ENCODE measurements around the gene LRGUK.
"Not testable (repeated sequence)": the region's sequence is repeated elsewhere in the genome, so short reads cannot be mapped to it uniquely, and the experiment has no call there.

The LRGUK gene

GRCh38 chr7:134248196-134248595 is 121.1 kb downstream of the LRGUK start:
- no peak for DNase-seq

- no peak for DNase-seq
Measured at GRCh38 chr7:134254311-134254710, 127.2 kb downstream of the LRGUK start.

DNA sequence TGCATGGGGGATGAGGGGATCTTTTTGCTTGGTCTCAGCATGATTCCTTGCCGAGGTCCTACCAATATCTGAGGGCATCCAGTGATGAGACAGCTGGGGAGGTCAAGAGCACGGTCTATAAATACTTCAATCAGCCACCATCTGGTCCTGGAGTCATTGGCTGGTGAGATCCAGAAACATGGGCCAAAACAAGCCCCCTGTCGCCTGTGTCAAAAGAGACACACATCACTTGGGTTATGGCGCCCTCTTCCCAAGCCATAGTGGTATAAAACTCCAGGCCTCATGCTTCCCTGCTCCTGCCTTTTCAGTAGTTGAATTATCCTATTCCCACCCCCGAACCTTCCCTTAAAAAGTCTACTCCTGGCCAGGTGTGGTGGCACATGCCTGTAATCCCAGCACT is 128.7 kb downstream of the LRGUK start:
- DNase-seq, result no peak

- DNase-seq, result no peak
Measured at GRCh38 chr7:134262322-134262721, 135.2 kb downstream of the LRGUK start.

GRCh38 chr7:134276951-134277350 is 149.8 kb downstream of the LRGUK start:
- DNase-seq, result no peak

GRCh38 chr7:134278502-134279153 is 151.5 kb downstream of the LRGUK start:
- no peak for DNase-seq

DNA sequence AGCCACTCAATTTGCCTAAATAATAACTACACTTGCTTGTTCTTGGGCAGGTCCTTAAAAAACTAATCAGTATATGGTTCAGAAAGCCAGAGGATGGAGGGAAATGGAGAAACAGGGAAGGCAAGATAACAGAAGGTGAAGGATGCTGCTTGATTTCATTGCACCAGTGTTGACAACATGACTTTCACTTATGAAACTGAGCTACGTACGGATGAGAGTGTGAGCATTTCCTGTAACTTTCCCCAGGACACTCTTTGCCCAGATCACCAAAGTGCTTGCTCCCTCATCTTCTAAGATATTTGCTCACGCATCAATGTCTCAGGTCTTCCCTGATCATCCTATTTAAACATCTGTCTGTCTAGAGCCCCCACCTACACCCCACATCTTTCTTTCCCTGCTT is 152.2 kb downstream of the LRGUK start:
- DNase-seq, result no peak

GRCh38 chr7:134279898-134280297 is 152.8 kb downstream of the LRGUK start:
- DNase-seq, result no peak

DNA sequence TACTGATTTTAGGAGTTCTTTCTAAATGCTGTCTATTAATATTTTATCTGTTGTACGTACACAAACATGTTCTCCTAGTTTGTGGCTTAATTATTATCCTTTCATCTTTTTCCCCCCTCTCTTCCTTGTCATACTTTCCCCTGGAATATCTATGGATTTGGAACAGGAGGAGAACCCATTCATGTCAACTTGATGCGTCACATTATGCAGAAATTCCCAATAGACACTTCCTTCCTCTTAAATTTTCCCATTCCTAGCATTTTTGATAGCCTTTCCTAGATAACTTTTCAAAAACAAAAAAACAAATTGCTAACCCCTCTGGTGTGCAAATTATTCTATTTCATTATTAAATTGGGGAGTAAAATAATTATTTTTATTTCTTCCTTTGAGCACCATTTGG is 153.4 kb downstream of the LRGUK start:
- no peak for DNase-seq

DNA sequence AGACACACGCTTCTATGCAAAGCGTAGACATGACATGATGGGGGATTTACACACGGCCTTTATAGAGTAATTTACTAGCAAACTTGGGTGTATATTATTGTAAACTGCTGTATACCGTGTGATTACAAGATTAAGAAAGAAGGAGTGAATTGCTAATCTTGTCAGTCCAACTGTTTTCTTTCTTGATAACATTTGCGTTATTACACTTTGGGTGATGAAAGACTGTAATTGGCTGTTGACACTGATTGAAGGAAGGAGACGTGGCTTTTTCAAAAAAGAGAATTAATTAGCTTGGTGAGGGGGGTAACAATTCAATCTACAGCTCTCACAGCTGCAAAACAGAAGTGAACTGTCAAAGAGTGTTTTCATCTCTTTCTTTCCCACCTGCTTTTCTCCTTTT is 156.9 kb downstream of the LRGUK start:
- no peak for DNase-seq

DNA sequence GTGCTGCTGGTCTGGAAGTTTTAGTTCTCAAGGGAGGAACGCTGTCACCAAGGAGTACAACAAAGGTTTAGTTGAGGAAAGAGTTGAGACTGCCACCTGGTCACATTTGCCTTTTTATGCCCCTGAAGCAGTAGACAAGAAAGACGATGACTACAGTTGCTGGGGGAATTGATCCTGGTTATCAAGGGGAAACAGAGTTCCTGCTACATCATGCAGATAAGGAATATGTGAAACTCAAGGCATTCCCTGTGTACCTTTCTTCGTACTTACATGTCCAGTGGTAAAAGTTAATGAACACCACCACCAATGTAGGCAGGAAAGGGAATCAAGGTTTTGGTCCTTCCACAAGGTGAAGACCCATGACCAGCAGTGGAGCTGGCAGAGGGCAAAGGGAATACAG is 157.8 kb downstream of the LRGUK start:
- no peak for DNase-seq

DNA sequence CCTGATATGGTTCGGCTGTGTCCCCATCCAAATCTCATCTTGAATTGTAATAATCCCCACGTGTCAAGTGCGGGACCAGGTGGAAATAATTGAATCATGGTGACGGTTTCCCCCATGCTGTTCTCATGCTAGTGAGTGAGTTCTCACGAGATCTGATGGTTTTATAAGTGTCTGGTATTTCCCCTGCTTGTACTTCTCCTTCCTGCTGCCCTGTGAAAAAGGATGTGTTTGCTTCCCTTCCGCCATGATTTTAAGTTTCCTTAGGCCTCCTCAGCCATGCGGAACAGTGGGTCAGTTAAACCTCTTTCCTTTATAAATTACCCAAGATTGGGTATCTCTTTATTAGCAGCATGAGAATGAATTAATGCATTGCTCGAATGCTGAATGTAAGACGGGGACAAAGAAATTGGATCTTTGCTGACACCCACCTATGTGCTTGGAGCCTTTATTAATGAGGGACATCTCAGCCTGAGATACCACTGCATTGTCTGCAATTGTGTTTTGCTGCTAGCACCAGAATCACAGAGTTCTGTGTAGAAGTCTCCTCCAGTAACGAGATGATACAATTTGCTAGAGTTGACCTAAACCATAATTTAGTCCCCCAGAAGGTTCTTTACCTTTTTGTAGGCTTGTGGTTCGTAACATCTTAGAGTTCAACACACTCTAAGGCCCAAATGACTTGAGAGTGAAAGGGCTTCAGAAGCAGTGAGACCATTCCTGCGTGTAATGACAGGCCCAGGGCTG is 160.9 kb downstream of the LRGUK start:
- DNase-seq, result no peak

GRCh38 chr7:134289423-134289822 is 162.3 kb downstream of the LRGUK start:
- DNase-seq, result no peak

DNA sequence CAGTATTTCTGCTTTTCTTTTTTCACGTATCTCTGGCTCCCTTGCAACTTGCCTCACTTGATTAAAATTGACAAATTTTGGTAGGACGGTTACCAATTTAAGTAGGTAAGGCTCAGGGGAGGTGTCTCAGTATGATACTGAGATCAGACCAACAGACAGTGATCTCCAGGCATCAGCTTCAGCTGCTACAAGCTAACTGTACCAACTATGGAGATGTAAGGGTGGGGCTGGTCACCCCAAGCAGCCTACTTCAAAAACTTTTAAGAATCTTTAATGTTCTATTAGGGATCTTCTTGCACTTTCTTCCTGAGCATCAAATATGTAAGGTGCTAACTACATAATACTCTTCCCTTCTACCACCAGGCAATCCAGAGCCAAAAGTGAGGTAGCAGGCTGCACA is 162.7 kb downstream of the LRGUK start:
- DNase-seq, result no peak

GRCh38 chr7:134290286-134290685 is 163.1 kb downstream of the LRGUK start:
- DNase-seq, result no peak

GRCh38 chr7:134293002-134293740 is 166.0 kb downstream of the LRGUK start:
- no peak for DNase-seq

- DNase-seq, result not testable (repeated sequence)
Measured at GRCh38 chr7:134295982-134296381, 168.8 kb downstream of the LRGUK start.

DNA sequence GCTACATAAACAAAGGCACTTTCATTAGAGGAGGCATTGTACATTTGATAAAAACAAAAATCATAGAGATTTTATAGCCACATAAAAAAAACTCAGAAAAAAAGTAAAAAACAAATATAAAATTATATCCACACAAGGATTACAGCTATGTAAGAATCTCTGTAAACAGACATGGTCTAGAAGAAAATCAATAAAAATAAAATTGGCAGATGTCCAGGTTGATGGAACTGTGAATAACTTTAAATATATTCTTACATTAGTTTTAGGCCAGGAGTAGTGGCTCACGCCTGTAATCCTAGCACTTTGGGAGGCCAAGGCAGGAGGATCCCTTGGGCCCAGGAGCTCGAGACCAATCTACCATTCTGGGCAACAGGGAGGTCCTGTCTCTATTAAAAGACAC is 170.3 kb downstream of the LRGUK start:
- no peak for DNase-seq

DNA sequence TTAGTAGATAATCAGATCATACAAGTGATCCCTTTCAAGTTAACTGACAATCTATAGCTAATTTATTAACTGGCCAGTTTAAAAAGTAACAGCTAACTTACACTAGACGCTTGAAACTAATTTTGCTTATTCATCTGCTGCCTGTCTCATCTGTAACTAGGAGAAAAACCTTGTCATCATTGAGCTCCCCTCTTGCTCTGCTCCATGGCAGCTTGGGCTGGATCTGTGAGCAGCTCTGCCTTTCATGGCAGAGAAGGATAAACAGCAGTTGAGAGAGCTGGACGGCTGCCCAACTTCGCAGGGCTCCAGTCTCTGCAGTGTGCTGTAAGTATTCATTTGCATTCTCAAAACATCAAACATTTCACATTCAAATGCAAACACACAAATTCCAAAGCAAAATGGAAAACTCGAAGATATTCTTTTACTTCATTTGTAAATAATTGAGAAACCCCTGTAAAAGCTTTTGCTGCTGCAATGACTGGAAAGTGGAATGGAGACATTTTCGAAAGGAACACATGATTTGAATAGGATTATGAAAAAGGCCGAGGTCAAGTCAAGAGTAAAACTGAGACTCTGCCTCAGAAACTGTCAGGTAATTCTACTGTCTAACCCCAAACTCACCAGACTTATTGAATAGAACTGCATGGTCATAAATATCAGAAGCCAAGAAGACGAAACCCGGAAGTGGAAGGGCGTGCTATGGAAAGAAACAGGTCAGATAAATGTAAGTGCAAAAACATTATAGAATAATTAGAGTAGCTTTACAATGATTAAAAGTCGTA is 172.0 kb downstream of the LRGUK start:
- DNase-seq, result no peak

DNA sequence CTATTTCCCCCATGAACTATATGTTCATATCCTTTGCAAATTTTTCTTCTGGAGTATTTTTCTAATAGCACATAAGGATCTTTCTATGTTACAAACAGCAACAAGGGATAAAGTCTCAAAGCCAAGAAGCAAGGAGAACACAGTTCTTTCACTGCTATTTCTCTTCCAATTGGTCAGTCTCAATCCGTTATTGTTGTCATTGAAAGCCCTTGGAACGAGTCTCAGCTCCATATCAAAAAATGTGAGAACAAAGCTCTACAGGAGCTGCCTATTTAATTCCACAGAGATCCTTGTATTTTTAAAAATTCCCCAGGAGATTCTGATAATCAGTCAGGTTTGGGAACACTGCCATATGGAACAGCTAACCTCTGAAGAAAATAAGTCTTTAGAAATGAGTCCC is 173.8 kb downstream of the LRGUK start:
- DNase-seq, result no peak

GRCh38 chr7:134301592-134301991 is 174.5 kb downstream of the LRGUK start:
- DNase-seq, result no peak

GRCh38 chr7:134302120-134302519 is 175.0 kb downstream of the LRGUK start:
- no peak for DNase-seq

DNA sequence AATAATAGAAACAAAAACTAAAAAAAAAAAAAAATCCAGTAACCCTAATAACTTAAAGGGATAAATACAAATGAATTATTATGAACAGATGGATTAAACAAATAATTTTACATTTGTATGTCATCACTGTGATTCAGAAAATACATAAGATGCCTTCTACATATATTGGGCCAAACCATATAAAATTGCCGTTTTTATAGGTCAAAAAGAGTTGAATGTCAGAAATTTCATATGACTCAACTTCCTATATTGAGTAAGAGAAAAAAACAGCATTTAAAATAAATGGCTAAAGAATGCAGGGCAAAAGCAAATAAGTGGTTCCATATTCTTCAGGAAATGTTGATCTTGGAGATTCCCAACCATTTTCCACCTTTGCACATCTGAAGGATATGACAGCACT is 180.2 kb downstream of the LRGUK start:
- DNase-seq, result no peak

All from activated naive CD4-positive, alpha-beta T cell (primary cell).